Effector memory CD4-positive, alpha-beta T cell (primary cell): ENCODE measurements around the gene PRKG1.
A peak's percentile ranks its signal among the peaks of the same experiment; 100 is the strongest.
"Not testable (repeated sequence)": the region's sequence is repeated elsewhere in the genome, so short reads cannot be mapped to it uniquely, and the experiment has no call there.

Experiments
- DNase-seq, 3 donors: peaks; one replicate each; pipeline ENCODE4 v3.0.0-alpha.2; 2020
- H3K27ac ChIP-seq: 2 replicates; pipeline ENCODE4 v1.7.0; 2013; ENCODE audit warnings: mild to moderate bottlenecking, low read length, moderate library complexity; ENCODE audit not compliant: insufficient read depth, poor library complexity, severe bottlenecking
- H3K27me3 ChIP-seq: replicated peaks from 2 replicates; pipeline ENCODE4 v1.7.0; 2013; ENCODE audit warnings: mild to moderate bottlenecking, low read length; ENCODE audit not compliant: insufficient read depth, control insufficient read depth, poor library complexity, severe bottlenecking
- H3K36me3 ChIP-seq: 2 replicates; pipeline ENCODE4 v1.7.0; 2013; ENCODE audit warnings: mild to moderate bottlenecking, low read length, moderate library complexity; ENCODE audit not compliant: control insufficient read depth, insufficient read depth
- H3K4me1 ChIP-seq: 2 replicates; pipeline ENCODE4 v1.7.0; 2013; ENCODE audit warnings: low read length, mild to moderate bottlenecking; ENCODE audit not compliant: control insufficient read depth, insufficient read depth, poor library complexity, severe bottlenecking
- H3K4me3 ChIP-seq: 2 replicates; pipeline ENCODE4 v1.7.0; 2013; ENCODE audit warnings: low read length, low read depth, mild to moderate bottlenecking; ENCODE audit not compliant: insufficient read depth, poor library complexity, severe bottlenecking
- H3K9me3 ChIP-seq: 2 replicates; pipeline ENCODE4 v1.7.0; 2013; ENCODE audit warnings: mild to moderate bottlenecking, low read length, moderate library complexity; ENCODE audit not compliant: control insufficient read depth

PRKG1 gene

GRCh38 chr10:51375790-51376189, 301.5 kb downstream of the PRKG1 start:
- Histone ChIP-seq H3K4me3 (no peak overlapping the region), H3K27me3 (no peaks in the 10 kb centered on the region), H3K36me3 (no peaks in the 10 kb centered on the region), H3K9me3 (no peaks in the 10 kb centered on the region), H3K4me1 (no peaks in the 10 kb centered on the region), H3K27ac (no peak overlapping the region)
- no peak for DNase-seq

GRCh38 chr10:51377070-51377931, 303.0 kb downstream of the PRKG1 start:
- H3K4me1 ChIP-seq, result no peaks in the 10 kb centered on the region
- no peak overlapping the region for H3K27ac ChIP-seq
- H3K9me3 ChIP-seq, result no peaks in the 10 kb centered on the region
- H3K4me3 ChIP-seq, result no peak overlapping the region
- H3K36me3 ChIP-seq, result no peaks in the 10 kb centered on the region
- H3K27me3 ChIP-seq, result no peaks in the 10 kb centered on the region
- no peak for DNase-seq

GRCh38 chr10:51377932-51378599, 303.8 kb downstream of the PRKG1 start:
- Histone ChIP-seq H3K27ac (no peak overlapping the region), H3K27me3 (no peaks in the 10 kb centered on the region)
- DNase-seq, result no peak

GRCh38 chr10:51382181-51382580, 307.9 kb downstream of the PRKG1 start:
- no peak overlapping the region for H3K27ac ChIP-seq
- H3K4me1 ChIP-seq, result no peaks in the 10 kb centered on the region
- H3K9me3 ChIP-seq, result no peaks in the 10 kb centered on the region
- no peaks in the 10 kb centered on the region for H3K27me3 ChIP-seq
- no peak for DNase-seq
- no peak overlapping the region for H3K4me3 ChIP-seq
- H3K36me3 ChIP-seq, result no peaks in the 10 kb centered on the region

More at GRCh38 chr10:51377932-51378599, 303.8 kb downstream of the PRKG1 start:
- Histone ChIP-seq H3K36me3 (no peaks in the 10 kb centered on the region), H3K4me3 (no peak overlapping the region), H3K4me1 (no peaks in the 10 kb centered on the region), H3K9me3 (no peaks in the 10 kb centered on the region)

- no peaks in the 10 kb centered on the region for H3K36me3 ChIP-seq
- DNase-seq, result no peak
- no peaks in the 10 kb centered on the region for H3K9me3 ChIP-seq
- H3K4me3 ChIP-seq, result no peak overlapping the region
- no peaks in the 10 kb centered on the region for H3K4me1 ChIP-seq
- H3K27ac ChIP-seq, result no peak overlapping the region
- H3K27me3 ChIP-seq, result no peaks in the 10 kb centered on the region
Measured at GRCh38 chr10:51384971-51385370, 310.7 kb downstream of the PRKG1 start.

- Histone ChIP-seq H3K4me3 (no peak overlapping the region), H3K9me3 (no peaks in the 10 kb centered on the region), H3K27me3 (no peaks in the 10 kb centered on the region), H3K27ac (no peak overlapping the region), H3K4me1 (no peaks in the 10 kb centered on the region), H3K36me3 (no peaks in the 10 kb centered on the region)
- no peak for DNase-seq
Measured at GRCh38 chr10:51386248-51386885, 312.1 kb downstream of the PRKG1 start.

GRCh38 chr10:51389415-51390321, 315.4 kb downstream of the PRKG1 start:
- Histone ChIP-seq H3K36me3 (no peaks in the 10 kb centered on the region), H3K9me3 (no peaks in the 10 kb centered on the region), H3K4me1 (no peaks in the 10 kb centered on the region), H3K27me3 (no peaks in the 10 kb centered on the region), H3K4me3 (no peak overlapping the region), H3K27ac (no peak overlapping the region)
- peak in 1 of 3 donors; percentile 8 for DNase-seq

- H3K36me3 ChIP-seq, H3K4me1 ChIP-seq, DNase-seq, H3K27me3 ChIP-seq, H3K9me3 ChIP-seq, H3K4me3 ChIP-seq, H3K27ac ChIP-seq: not testable (repeated sequence)
Measured at GRCh38 chr10:51393006-51393405, 318.7 kb downstream of the PRKG1 start.

GRCh38 chr10:51394039-51394438, 319.8 kb downstream of the PRKG1 start:
- no peak for DNase-seq
- Histone ChIP-seq H3K4me1 (no peaks in the 10 kb centered on the region), H3K36me3 (no peaks in the 10 kb centered on the region), H3K4me3 (no peak overlapping the region), H3K27me3 (no peaks in the 10 kb centered on the region), H3K9me3 (no peaks in the 10 kb centered on the region), H3K27ac (no peak overlapping the region)
